Tongue (tissue), 2 donors: ENCODE measurements around the gene OR4A16. TPM values are rescaled to one million over a fixed set of nuclear protein-coding genes. Genes with fewer than 3 reads are reported as not detected.

Experiments
- DNase-seq: peaks from one replicate; pipeline ENCODE4 v3.0.0-alpha.2; 2015
- total RNA-seq: library from RNA; depleted of rRNA; stranded (reverse); fragments of >200 nt; gene quantifications from one replicate; pipeline ENCODE4 v1.2.3, GENCODE V29; 2014

OR4A16 gene, protein sequence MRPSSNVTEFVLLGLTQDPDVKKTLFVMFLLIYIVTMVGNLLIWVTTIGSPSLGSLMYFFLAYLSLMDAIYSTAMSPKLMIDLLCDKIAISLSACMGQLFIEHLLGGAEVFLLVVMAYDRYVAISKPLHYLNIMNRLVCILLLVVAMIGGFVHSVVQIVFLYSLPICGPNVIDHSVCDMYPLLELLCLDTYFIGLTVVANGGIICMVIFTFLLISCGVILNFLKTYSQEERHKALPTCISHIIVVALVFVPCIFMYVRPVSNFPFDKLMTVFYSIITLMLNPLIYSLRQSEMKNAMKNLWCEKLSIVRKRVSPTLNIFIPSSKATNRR
- not detected for total RNA-seq

DNA sequence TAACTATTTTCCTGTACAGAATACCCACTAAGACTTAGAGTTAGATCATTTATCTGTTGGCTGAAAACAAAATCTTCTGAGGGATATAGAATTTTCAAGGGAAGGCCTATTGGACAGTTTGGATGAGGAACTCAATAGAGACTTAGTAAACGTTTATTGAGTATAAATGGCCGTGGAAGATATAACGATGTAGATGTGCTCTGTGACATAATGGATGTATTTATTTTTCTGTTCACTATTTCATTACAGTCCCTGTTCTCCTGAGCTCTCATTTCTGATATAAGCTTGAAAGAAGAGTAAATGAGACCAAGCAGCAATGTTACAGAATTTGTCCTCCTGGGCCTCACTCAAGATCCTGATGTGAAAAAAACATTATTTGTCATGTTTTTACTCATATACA lies at the start of gene OR4A16:
OR4A16 (plus strand) TSS at position 301 of the 400 bp plus-strand sequence; CDS start at position 301, 0 bp downstream.
- DNase-seq, result no peak

DNA sequence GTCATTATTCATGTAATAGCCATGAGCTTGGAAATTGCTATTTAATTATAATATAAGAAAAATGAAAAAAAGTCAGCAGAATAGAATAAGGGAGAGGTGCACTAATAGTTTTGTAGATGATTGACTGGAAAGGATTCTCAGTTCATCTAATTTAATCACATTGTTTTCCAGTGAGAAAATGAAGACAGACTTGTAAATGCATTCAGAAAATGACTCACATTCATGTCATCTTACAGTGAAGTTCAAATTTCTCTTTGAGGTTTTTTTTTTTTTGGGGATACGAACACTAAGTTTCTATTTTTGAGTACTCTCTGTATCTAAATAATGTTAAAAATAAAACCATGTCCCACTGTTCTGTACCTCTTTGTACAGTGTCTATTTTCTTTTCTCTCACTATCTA lies 18.5 kb upstream of the OR4A16 start:
- DNase-seq, result no peak

DNA sequence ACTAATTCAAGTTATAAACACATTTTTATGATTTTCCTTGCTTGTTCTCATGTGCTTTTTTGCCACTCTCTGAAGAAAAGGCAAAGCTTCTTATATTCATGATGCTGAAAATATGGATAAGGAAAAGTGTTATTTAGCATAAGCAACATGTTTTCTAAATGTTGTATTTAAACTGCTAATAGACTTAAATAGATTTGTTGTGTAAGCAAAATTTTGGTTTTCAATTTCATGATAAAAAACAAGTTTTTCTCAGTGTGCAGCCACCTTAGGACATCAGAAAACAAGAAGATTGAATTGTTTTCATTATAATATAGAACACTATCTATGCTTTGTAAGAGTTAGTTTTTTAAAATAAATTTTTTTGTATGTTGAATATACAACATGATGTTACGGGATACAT lies 2.3 kb downstream of the OR4A16 start:
- DNase-seq, result no peak

DNA sequence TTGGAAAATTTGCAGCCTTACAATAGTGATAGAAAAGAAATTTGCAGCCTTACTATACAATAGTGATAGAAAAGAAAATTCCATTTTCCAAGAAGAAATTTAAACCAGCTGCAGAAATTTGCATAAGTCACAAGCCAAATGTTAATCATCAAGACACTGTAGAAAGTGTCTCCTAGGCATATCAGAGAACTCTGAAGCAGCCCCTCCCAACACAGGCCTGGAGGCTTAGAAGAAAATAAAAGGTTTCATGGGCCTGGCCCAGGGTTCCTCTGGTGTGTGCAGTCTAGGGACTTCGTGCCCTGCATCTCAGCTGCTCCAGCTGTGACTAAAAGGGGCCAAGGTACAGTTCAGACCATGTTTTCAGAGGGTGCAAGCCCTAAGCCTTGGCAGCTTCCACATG lies 6.0 kb downstream of the OR4A16 start:
- DNase-seq, result no peak

DNA sequence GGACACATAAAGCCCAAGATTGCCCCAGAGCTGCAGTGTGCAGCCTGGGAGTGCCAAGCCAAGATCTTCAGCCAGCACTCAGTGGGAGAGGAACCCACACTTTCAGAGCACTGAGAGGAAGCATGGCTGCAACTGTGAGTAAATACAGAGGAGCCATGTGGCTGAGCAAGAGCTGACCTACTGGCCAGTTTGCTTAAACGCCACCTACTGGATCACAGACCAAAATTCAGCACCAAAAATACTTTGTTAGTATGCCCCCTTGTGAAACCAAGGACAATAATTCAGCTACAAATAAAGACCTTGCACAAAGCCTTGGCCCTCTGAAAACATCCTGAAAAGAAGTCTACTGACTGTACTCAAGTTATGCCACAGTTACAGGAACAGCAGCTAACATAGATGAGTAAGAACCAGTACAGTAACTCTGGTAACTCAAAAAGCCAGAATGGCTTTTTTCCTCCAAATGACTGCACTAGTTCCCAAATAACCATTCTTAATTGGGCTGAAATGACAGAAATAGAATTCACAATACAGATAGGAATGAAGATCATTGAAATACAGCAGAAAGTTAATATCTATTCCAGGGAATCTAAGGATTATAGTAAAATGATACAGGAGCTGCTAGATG lies 14.7 kb downstream of the OR4A16 start:
- DNase-seq, result no peak

DNA sequence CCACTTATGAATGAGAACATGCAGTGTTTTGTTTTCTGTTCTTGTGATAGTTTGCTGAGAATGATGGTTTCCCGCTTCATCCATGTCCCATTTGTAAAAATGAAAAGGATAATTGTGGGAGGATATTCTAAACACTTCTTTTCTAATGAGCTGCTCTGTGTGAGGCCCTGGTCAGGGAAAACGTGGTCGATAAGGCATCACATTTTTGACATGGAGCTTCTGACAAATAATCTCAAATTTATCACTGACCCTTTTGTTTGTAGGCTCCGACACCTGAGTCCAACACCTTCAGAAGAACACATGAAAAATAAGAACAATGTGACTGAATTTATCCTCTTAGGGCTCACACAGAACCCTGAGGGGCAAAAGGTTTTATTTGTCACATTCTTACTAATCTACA lies 24.7 kb downstream of the OR4A16 start, which contains the start of gene OR4A15:
OR4A15 (plus strand) TSS at position 301 of the 400 bp plus-strand sequence; CDS start at position 301, 0 bp downstream.
- DNase-seq, result no peak

Other genes starting within 250 kb of the OR4A16 start
- gene TRIM48, start 81.0 kb upstream of the OR4A16 start, total RNA-seq, result not detected
- not detected for gene OR4A15, start 24.8 kb downstream of the OR4A16 start, total RNA-seq
- gene OR4C15, start 211.3 kb downstream of the OR4A16 start, total RNA-seq, result not detected
- gene OR4C16, start 228.9 kb downstream of the OR4A16 start, total RNA-seq, result not detected